HepG2 (cell line): ENCODE measurements around the gene CCDC57. TPM values are rescaled to one million over a fixed set of nuclear protein-coding genes. Genes with fewer than 3 reads are reported as not detected.
A peak's percentile ranks its signal among the peaks of the same experiment; 100 is the strongest.

Source experiments
- AGO1 ChIP-seq: fragments of 200-400 bp; formaldehyde crosslinking; IDR thresholded peaks from 2 replicates; pipeline ENCODE4 v1.6.1; 2017; ENCODE audit warnings: mild to moderate bottlenecking, low read depth, low read length, moderate library complexity; ENCODE audit not compliant: poor library complexity, severe bottlenecking
- CAMTA2 ChIP-seq: sonication (generic); formaldehyde crosslinking; IDR thresholded peaks from 2 replicates; pipeline ENCODE4 v1.4.0; 2020; ENCODE audit warnings: mild to moderate bottlenecking, missing genetic modification reagents, borderline replicate concordance
- CBX2 ChIP-seq, 2 experiments: fragments of 200-600 bp in 1 of 2; sonication (generic); formaldehyde crosslinking in 1 of 2; IDR thresholded peaks; 2 replicates each; pipeline versions ENCODE4 v1.7.0 to v1.8.1; 2018 to 2022; ENCODE audit warnings: low read depth in 2 of 2, low read length in 1 of 2, mild to moderate bottlenecking in 1 of 2, missing genetic modification reagents in 1 of 2
- GABPA ChIP-seq, 2 experiments: IDR thresholded peaks; 2 replicates each; pipeline ENCODE4 v1.6.1; 2011 to 2016; ENCODE audit warnings: low read depth in 2 of 2, low read length in 1 of 2, missing biosample characterization in 1 of 2, missing genetic modification characterization in 1 of 2
- KLF11 ChIP-seq: IDR thresholded peaks from 2 replicates; pipeline ENCODE4 v1.6.1; 2016; ENCODE audit warnings: missing compliant biosample characterization
- NFIC ChIP-seq: IDR thresholded peaks from 2 replicates; pipeline ENCODE4 v1.6.1; 2012; ENCODE audit warnings: mild to moderate bottlenecking, low read length, inconsistent platforms
- NR2F1 ChIP-seq, 2 experiments: fragments of 450-650 bp in 1 of 2; formaldehyde crosslinking in 1 of 2; IDR thresholded peaks; 2 replicates each; pipeline versions ENCODE4 v1.5.0 to v1.6.1; 2016 to 2020; ENCODE audit warnings: mild to moderate bottlenecking in 1 of 2, missing compliant biosample characterization in 1 of 2, missing genetic modification reagents in 1 of 2, moderate library complexity in 1 of 2
- RBAK ChIP-seq: sonication (generic); formaldehyde crosslinking; IDR thresholded peaks from 2 replicates; pipeline ENCODE4 v1.5.1; 2020; ENCODE audit warnings: mild to moderate bottlenecking, missing genetic modification reagents
- SAP130 ChIP-seq: IDR thresholded peaks from 2 replicates; pipeline ENCODE4 v1.6.1; 2016; ENCODE audit warnings: low read depth
- SMARCC2 ChIP-seq: fragments of 450-650 bp; IDR thresholded peaks from 2 replicates; pipeline ENCODE4 v1.6.1; 2017; ENCODE audit warnings: antibody characterized with exemption, mild to moderate bottlenecking
- SMARCE1 ChIP-seq: fragments of 450-650 bp; IDR thresholded peaks from 2 replicates; pipeline ENCODE4 v1.6.1; 2017; ENCODE audit warnings: borderline replicate concordance
- THAP11 ChIP-seq: IDR thresholded peaks from 2 replicates; pipeline ENCODE4 v1.6.1; 2016; ENCODE audit warnings: missing biosample characterization, missing genetic modification reagents
- U2AF1 ChIP-seq: fragments of 200-400 bp; formaldehyde crosslinking; optimal IDR thresholded peaks from 2 replicates; pipeline ENCODE3; 2017; ENCODE audit warnings: mild to moderate bottlenecking, low read depth, low read length
- YEATS4 ChIP-seq: sonication (generic); formaldehyde crosslinking; IDR thresholded peaks from 2 replicates; pipeline ENCODE4 v1.4.0; 2020; ENCODE audit warnings: missing genetic modification reagents, borderline replicate concordance
- ZNF33A ChIP-seq: sonication (generic); formaldehyde crosslinking; IDR thresholded peaks from 2 replicates; pipeline ENCODE4 v1.5.1; 2020; ENCODE audit warnings: missing genetic modification reagents, mild to moderate bottlenecking, moderate library complexity, borderline replicate concordance
- ZNF572 ChIP-seq: sonication (generic); formaldehyde crosslinking; IDR thresholded peaks from 2 replicates; pipeline ENCODE4 v1.5.1; 2020; ENCODE audit warnings: mild to moderate bottlenecking, missing genetic modification reagents
- ZNF678 ChIP-seq: sonication (generic); formaldehyde crosslinking; IDR thresholded peaks from 2 replicates; pipeline ENCODE4 v1.4.0; 2020; ENCODE audit warnings: mild to moderate bottlenecking, missing genetic modification reagents
- ZSCAN25 ChIP-seq: sonication (generic); formaldehyde crosslinking; IDR thresholded peaks from 2 replicates; pipeline ENCODE4 v1.8.0; 2022; ENCODE audit warnings: mild to moderate bottlenecking, missing genetic modification reagents
- polyA plus RNA-seq, 8 experiments: library from polyadenylated mRNA; depleted of rRNA in 3 of 8; stranded (reverse) in 7 of 8; unstranded in 1 of 8; fragments of >200 nt; fragmentation: Illumina TruSeq in 4 of 8; extraction: Trizol in 4 of 8; gene quantifications; 2 replicates each; pipeline versions ENCODE4 v1.2.1 to v1.2.3, GENCODE V29; 2011 to 2016; ENCODE audit warnings: low read depth in 4 of 8, missing spikeins in 1 of 8, mixed read lengths in 1 of 8; ENCODE audit not compliant: insufficient read depth in 1 of 8
- total RNA-seq, 5 experiments: library from RNA; depleted of rRNA; stranded (reverse); fragments of >200 nt; fragmentation: Illumina TruSeq; extraction: Trizol; gene quantifications; 2 replicates each; pipeline ENCODE4 v1.2.3, GENCODE V29; 2016; ENCODE audit warnings: low read depth in 1 of 5
- TF ChIP-seq, protein P1 (sequence below): sonication (generic); formaldehyde crosslinking; IDR thresholded peaks from 2 replicates; pipeline ENCODE4 v1.5.1; 2020; ENCODE audit warnings: missing genetic modification reagents, mild to moderate bottlenecking, borderline replicate concordance
- TF ChIP-seq, protein P2 (sequence below): sonication (generic); formaldehyde crosslinking; IDR thresholded peaks from 2 replicates; pipeline ENCODE4 v1.8.0; 2022; ENCODE audit warnings: mild to moderate bottlenecking, missing genetic modification reagents, moderate library complexity
- TF ChIP-seq, protein P3 (sequence below): sonication (generic); formaldehyde crosslinking; IDR thresholded peaks from 2 replicates; pipeline ENCODE4 v1.9.0; 2021; ENCODE audit warnings: missing genetic modification reagents, borderline replicate concordance
- TF ChIP-seq, protein P4 (sequence below): sonication (generic); formaldehyde crosslinking; conservative IDR thresholded peaks from 2 replicates; pipeline ENCODE4 v1.5.0; 2020; ENCODE audit warnings: missing genetic modification reagents
- TF ChIP-seq, protein P5 (sequence below): sonication (generic); formaldehyde crosslinking; IDR thresholded peaks from 2 replicates; pipeline ENCODE4 v1.4.0; 2020; ENCODE audit warnings: missing genetic modification reagents

CCDC57 gene
- total and polyA plus RNA-seq, 2 of the 13 experiments (the other 11 are each of a cell fraction or from before 2014, with no cell fraction given) = 59.3 to 59.9 TPM

DNA sequence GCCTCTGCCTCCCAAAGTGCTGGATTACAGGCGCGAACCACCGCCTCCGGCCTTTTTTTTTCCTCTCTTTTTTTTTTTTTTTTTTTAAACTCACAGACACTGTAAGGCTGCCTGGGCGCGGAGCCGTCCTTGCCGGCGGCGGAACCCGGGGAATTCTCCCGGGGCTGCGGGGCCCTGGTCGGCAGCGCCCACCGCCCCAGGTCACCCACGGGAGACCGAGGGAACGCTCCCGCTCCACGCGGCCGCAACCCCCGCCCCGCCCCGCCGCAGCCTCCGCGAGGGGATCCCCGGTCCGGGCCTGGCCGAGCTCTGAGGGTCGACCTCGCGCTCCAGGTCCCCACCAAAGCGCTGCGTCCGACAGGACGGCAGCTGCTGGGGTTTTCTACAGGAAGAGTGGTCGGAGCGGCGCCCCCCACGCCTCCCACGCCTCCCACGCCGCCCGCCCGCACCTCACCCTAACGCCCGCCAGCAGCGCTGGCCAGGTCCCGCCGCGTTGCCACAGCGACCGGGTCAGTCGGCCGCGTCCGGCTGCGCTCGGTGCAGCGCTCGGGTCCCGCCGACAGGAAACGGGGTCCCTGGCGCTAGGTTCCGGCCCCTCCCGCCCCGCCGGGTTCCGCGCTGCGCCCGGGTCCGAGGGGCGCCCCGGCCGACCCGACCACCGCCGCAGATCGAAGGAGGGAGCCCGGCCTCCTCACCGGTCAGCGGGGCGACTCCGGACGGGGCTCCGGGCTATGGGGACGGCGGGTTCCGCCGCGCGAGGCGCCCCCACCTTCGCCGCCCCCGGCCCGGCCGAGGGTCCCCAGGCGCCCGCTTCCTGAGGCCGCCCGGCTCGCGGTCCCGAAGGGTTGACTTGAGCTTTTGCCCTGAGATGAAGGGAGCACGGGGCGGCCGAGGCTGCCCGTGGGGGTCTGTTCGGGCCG is at the start of gene CCDC57 (continued):
- TF ChIP-seq SMARCC2 = no peak
- TF ChIP-seq, protein P1, sequence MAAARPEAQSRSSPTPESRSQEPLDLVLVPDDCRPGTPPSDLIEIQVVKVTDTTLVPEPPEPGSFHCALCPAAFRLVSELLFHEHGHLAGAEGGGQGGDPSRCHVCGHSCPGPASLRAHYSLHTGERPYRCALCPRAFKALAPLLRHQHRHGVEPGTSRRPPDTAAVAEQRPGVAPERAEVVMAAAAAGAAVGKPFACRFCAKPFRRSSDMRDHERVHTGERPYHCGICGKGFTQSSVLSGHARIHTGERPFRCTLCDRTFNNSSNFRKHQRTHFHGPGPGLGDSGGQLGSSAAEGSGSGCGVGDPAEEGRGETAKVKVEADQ = peak; percentile 78
- TF ChIP-seq, protein P2, sequence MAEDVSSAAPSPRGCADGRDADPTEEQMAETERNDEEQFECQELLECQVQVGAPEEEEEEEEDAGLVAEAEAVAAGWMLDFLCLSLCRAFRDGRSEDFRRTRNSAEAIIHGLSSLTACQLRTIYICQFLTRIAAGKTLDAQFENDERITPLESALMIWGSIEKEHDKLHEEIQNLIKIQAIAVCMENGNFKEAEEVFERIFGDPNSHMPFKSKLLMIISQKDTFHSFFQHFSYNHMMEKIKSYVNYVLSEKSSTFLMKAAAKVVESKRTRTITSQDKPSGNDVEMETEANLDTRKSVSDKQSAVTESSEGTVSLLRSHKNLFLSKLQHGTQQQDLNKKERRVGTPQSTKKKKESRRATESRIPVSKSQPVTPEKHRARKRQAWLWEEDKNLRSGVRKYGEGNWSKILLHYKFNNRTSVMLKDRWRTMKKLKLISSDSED (CRISPR knock-in tag) = no peak
- peak; percentile 75 for TF ChIP-seq AGO1
- TF ChIP-seq, protein P3, sequence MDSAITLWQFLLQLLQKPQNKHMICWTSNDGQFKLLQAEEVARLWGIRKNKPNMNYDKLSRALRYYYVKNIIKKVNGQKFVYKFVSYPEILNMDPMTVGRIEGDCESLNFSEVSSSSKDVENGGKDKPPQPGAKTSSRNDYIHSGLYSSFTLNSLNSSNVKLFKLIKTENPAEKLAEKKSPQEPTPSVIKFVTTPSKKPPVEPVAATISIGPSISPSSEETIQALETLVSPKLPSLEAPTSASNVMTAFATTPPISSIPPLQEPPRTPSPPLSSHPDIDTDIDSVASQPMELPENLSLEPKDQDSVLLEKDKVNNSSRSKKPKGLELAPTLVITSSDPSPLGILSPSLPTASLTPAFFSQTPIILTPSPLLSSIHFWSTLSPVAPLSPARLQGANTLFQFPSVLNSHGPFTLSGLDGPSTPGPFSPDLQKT (CRISPR knock-in tag) = no peak
- TF ChIP-seq GABPA (IDR thresholded peaks at IDR 0.05; ENCODE audit: low read depth, low read length) = peak; percentile 88
- TF ChIP-seq GABPA (CRISPR knock-in tag; IDR thresholded peaks at IDR 0.05; ENCODE audit: low read depth) = peak; percentile 80
- TF ChIP-seq U2AF1 = peak; percentile 34
- no peak for TF ChIP-seq SMARCE1
- no peak for TF ChIP-seq CAMTA2
- TF ChIP-seq RBAK (CRISPR knock-in tag) = no peak
- peak; percentile 53 to 54; a peak in 2 of 4 replicates for TF ChIP-seq NR2F1 (CRISPR knock-in tag; IDR thresholded peaks at IDR 0.05)
- peak; percentile 99 for TF ChIP-seq YEATS4 (CRISPR knock-in tag)
- TF ChIP-seq THAP11 = peak; percentile 90
- TF ChIP-seq, protein P4, sequence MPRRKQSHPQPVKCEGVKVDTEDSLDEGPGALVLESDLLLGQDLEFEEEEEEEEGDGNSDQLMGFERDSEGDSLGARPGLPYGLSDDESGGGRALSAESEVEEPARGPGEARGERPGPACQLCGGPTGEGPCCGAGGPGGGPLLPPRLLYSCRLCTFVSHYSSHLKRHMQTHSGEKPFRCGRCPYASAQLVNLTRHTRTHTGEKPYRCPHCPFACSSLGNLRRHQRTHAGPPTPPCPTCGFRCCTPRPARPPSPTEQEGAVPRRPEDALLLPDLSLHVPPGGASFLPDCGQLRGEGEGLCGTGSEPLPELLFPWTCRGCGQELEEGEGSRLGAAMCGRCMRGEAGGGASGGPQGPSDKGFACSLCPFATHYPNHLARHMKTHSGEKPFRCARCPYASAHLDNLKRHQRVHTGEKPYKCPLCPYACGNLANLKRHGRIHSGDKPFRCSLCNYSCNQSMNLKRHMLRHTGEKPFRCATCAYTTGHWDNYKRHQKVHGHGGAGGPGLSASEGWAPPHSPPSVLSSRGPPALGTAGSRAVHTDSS = peak; percentile 23; the same call in 1 of the 2 replicates
- TF ChIP-seq SAP130 (CRISPR knock-in tag) = peak; percentile 97
- TF ChIP-seq KLF11 (CRISPR knock-in tag) = no peak
- TF ChIP-seq ZSCAN25 = peak; percentile 39; the same call in 1 of the 2 replicates
- TF ChIP-seq, protein P5, sequence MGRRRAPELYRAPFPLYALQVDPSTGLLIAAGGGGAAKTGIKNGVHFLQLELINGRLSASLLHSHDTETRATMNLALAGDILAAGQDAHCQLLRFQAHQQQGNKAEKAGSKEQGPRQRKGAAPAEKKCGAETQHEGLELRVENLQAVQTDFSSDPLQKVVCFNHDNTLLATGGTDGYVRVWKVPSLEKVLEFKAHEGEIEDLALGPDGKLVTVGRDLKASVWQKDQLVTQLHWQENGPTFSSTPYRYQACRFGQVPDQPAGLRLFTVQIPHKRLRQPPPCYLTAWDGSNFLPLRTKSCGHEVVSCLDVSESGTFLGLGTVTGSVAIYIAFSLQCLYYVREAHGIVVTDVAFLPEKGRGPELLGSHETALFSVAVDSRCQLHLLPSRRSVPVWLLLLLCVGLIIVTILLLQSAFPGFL (CRISPR knock-in tag) = no peak
- TF ChIP-seq ZNF572 (CRISPR knock-in tag) = no peak
- TF ChIP-seq ZNF678 = peak; percentile 86; the same call in 1 of the 2 replicates
- no peak for TF ChIP-seq NFIC
- TF ChIP-seq ZNF33A (CRISPR knock-in tag) = no peak
- TF ChIP-seq CBX2 (IDR thresholded peaks at IDR 0.05; ENCODE audit: low read depth, low read length) = no peak
- 0 out of 2 replicates have a peak, but pooled peaks have one; percentile 31 for TF ChIP-seq CBX2 (CRISPR knock-in tag; IDR thresholded peaks at IDR 0.05; ENCODE audit: low read depth)
